22Rv1 (cell line): ENCODE results near the gene UMOD.

Experiments
- CTCF ChIP-seq: fragments of 450-650 bp; IDR thresholded peaks from 2 replicates; pipeline ENCODE4 v1.5.1; 2017; ENCODE audit warnings: mild to moderate bottlenecking
- ZFX ChIP-seq: fragments of 450-650 bp; IDR thresholded peaks from 2 replicates; pipeline ENCODE4 v1.6.1; 2017; ENCODE audit warnings: antibody characterized with exemption, borderline replicate concordance

- no peak for TF ChIP-seq CTCF
- TF ChIP-seq ZFX, result no peak
Measured at GRCh38 chr16:20332411-20332810, 20.1 kb downstream of the UMOD start.
